GM21367 (cell line): Measurements from ENCODE around the gene ZNF331.
A peak's percentile ranks its signal among the peaks of the same experiment; 100 is the strongest.

Experiments used
- ATAC-seq: cut with Tn5 transposase; IDR thresholded peaks from one replicate; pipeline ENCODE4 v1.9.1; 2021; ENCODE audit not compliant: unreplicated experiment

The ZNF331 gene

GRCh38 chr19:53520547-53521372 is 17.2 kb upstream of the ZNF331 start:
- ATAC-seq, result peak; percentile 92

DNA sequence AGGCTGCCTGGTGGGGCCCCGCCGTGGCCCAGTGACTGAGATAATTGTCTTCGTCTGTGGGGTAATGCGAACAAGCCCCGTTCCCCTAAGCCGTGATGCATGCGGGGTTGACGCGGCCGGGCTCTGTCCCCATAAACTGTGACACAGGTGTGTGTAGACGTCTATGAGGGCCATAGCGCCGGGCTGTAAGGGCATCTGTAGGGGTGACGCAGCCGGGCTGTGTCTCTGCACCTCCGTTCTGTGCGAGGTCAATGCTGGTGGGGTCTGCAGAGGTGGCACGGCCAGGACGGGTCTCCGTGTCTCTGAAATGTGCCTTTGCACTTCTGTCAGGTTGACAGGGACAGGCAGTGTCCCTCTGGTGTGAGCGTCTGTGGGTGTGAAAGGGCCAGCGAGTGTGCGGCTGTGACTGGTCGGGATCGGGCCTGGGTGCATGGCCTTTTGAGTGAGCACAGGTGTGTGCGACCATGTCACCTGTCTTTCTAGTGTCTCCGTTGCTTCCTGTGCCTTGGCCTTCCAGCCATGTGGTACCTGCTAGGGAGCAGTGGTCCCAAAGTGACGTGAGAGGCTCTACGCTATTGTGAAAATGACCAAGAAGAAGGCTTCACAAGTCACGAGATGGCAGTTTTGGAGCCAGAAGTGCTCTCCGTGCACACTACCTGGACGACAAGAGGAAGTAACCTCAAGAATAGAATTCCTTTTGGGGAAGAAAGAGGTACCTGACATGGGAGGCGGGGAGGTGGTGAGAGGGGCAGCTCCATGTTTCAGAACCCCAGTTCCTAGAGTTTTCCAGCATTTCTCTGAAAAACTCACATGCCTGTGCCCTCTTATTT is 16.4 kb upstream of the ZNF331 start:
- ATAC-seq, result no peak

DNA sequence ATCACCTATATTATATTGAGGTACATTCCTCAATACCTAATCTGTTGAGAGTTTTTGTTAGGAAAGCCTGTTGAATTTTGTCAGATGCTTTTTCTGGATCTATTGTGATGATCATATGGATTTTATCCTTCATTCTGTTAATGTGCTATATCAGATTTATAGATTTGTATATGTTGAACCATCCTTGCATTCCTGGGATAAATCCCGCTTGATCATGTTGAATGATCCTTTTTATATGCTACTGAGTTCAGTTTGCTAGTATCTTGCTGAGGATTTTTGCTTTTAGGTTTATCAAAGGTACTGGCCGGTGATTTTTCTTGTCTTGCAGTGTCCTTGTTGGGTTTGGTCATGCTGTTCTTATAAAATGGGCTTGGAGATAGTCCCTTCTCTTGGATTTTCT is 12.0 kb upstream of the ZNF331 start:
- no peak for ATAC-seq

DNA sequence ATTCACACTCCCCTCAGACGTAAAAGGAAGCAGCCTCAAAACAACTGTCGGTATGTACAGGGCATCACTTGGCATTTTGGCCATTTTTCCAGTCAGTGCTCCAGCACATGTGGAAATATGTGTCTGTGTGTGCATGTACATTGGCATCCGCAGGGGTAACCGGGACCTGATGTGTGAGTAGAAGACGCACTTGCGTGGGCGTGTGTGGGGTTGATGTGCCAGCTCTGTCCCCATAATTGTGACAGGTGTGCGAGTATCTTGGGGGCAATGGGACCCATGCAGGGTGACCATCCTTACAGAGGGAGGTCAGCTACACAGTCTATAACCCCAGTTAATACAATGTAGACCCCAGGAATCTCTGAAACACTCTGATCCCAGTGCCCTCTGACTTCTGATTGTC is 7.3 kb upstream of the ZNF331 start:
- ATAC-seq, result no peak

GRCh38 chr19:53531457-53531856 is 6.5 kb upstream of the ZNF331 start:
- ATAC-seq, result no peak

DNA sequence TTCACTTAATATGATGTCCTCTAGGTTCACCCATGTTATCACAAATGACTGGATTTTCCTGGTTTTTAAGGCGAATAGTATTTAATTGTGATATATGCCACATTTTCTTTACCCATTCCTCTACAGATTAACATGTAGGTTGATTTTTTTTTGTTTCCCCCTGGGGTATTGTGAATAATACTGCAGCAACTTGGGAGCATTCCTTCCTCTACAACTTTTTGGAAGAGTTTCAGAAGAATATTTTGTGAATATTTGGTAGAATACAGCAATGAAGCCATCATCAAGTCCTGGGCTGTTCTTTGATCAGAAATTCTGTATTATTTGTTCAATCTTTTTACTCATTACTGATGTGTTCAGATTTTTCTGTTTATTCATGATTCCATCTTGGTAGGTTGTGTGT is 5.6 kb upstream of the ZNF331 start:
- no peak for ATAC-seq

DNA sequence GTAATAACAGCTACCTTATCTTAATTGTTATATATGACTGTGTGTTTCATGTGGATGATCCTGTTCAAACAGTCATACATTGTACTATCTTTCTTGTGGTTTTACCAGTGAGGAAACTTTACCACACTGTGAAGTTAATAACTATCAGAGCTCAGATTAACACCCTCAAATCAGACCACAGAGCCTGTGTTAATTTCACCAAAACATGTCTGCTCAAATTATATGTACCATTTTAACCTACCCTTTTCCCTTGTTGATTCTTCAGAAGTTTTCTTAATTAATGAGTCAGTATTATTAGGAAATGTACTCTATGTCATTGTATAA is 1.8 kb upstream of the ZNF331 start:
- no peak for ATAC-seq

- no peak for ATAC-seq
Observed at GRCh38 chr19:53537121-53537520, 824 bp upstream of the ZNF331 start.

GRCh38 chr19:53538378-53539109 is 599 bp downstream of the ZNF331 start:
- ATAC-seq, result no peak

- no peak for ATAC-seq
Observed at GRCh38 chr19:53540091-53540490, 2.1 kb downstream of the ZNF331 start.

- no peak for ATAC-seq
Observed at GRCh38 chr19:53541971-53542370, 4.0 kb downstream of the ZNF331 start.

GRCh38 chr19:53545271-53546065 is 7.5 kb downstream of the ZNF331 start:
- ATAC-seq, result no peak

DNA sequence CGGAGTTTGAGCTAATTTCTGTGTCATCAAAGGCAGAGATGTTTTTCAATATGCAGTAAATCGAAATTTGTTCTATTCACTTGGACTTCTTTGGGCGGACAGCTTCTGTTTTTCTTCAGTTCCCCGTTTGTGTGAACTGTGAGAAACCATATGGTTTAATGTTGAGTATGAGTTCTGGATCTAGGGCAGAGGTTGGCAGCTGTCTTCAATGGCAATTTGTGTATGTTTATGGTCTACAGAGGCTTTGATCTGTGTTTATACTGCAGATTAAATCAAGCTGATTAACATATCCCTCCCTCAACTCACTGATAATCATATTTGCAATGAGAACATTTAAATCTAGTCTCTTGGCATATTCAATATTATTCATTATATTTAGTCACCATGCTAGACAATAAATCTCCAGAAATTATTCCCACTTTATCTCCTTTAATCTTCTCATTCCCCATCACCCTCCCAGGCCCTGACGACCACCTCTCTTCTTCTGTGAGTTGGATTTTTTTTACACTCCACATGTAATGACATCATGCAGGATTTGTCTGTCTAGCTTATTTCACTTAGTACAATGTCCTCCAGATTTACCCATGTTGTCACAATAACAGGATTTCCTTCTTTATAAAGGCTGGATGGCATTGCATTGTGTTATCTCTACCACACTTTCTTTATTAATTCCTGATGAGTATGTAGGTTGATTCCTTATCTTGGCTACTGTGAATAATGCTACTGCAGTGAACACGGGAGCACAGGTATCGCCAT is 9.0 kb downstream of the ZNF331 start:
- ATAC-seq, result no peak

DNA sequence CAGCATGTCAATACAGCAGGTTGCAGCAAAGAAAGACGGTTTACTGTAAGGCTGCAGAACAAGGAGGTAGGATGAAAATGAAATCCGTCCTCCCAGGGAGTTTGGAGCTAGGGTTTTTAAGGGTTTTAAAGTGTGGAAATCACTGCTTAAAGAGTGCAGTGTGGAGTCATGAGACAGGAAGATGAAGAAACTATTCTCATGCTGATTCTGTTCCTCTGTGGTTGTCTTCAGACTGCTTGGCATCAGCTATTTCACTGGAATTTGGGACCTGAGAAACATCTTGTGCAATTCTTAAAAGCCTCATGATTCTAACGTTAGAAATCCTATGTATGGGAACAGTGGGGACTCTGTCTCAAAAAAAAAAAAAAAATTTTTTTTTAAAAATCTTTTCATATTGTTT is 11.4 kb downstream of the ZNF331 start:
- ATAC-seq, result no peak

GRCh38 chr19:53552001-53552721 is 14.2 kb downstream of the ZNF331 start:
- no peak for ATAC-seq

DNA sequence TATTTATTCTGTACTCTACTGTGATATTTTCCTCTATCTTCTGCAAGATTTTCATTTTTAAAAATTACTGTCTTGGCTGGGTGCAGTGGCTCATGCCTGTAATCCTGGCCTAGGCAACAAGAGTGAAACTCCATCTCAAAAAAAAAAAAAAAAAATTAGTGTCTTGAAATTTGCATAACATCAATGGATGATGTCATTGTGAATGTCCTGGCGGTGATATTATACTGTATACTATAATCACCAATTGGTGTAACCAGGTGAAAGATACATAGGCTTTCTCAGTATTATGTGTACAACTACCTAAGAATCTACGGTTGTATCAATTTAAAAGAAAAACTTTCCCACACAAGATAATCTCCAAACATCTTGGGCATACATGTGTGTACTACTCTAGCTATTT is 15.2 kb downstream of the ZNF331 start:
- ATAC-seq, result no peak

GRCh38 chr19:53553865-53554791 is 16.2 kb downstream of the ZNF331 start:
- ATAC-seq, result peak; percentile 61

DNA sequence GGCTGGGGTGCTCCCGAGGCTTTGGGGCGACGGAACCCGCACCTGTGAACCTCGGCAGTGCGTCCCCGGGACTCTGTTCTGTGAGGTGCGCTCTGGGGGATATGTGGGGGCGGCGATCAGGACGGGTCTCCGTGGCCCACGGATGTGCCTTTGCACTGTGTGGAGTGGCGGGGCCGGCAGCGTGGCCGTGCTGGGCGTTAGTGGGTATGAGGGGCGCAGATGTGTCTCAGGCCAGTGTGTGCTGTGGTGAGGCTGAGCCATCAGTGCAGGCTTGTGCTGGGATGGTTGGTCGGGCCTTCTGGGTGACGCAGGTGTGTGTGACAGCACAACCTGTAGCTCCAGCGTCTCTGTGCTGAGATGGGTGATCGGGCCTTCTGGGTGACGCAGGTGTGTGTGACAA is 16.9 kb downstream of the ZNF331 start:
- ATAC-seq, result no peak
